Measurements from ENCODE around the gene CCDC7. TPM values are rescaled to one million over a fixed set of nuclear protein-coding genes. Genes with fewer than 3 reads are reported as not detected.
"Not testable (repeated sequence)": the region's sequence is repeated elsewhere in the genome, so short reads cannot be mapped to it uniquely, and the experiment has no call there.

The CCDC7 gene
- total RNA-seq, 4 donors from 2014 or later: 17.9 to 42.2 (median 27.3) TPM

- TF ChIP-seq CTCF (IDR thresholded peaks at IDR 0.05): no peak
- ATAC-seq (ENCODE audit: low FRiP score) (no peak), DNase-seq (ENCODE audit: low spot score) (no peak)
Observed at GRCh38 chr10:32454148-32454547, 8.2 kb downstream of the CCDC7 start.

GRCh38 chr10:32459051-32459698 lies 13.2 kb downstream of the CCDC7 start:
- no peak for ATAC-seq (ENCODE audit: low FRiP score)

GRCh38 chr10:32461203-32461602 lies 15.3 kb downstream of the CCDC7 start:
- no peak for TF ChIP-seq CTCF (IDR thresholded peaks at IDR 0.05)
- no peak for DNase-seq (ENCODE audit: low spot score)
- ATAC-seq (ENCODE audit: low FRiP score): no peak

More at GRCh38 chr10:32459051-32459698, 13.2 kb downstream of the CCDC7 start:
- TF ChIP-seq CTCF (IDR thresholded peaks at IDR 0.05): no peak
- no peak for DNase-seq (ENCODE audit: low spot score)

- no peak for TF ChIP-seq CTCF (IDR thresholded peaks at IDR 0.05)
- DNase-seq (ENCODE audit: low spot score) (no peak), ATAC-seq (ENCODE audit: low FRiP score) (no peak)
Observed at GRCh38 chr10:32471232-32471631, 25.3 kb downstream of the CCDC7 start.

GRCh38 chr10:32477499-32477898 lies 31.6 kb downstream of the CCDC7 start:
- ATAC-seq (ENCODE audit: low FRiP score) (no peak), DNase-seq (ENCODE audit: low spot score) (no peak)

GRCh38 chr10:32481606-32482005 lies 35.7 kb downstream of the CCDC7 start:
- DNase-seq (ENCODE audit: low spot score): no peak

More at GRCh38 chr10:32477499-32477898, 31.6 kb downstream of the CCDC7 start:
- TF ChIP-seq CTCF (IDR thresholded peaks at IDR 0.05): no peak

GRCh38 chr10:32483019-32483502 lies 37.1 kb downstream of the CCDC7 start:
- DNase-seq (ENCODE audit: low spot score); ATAC-seq (ENCODE audit: low FRiP score): not testable (repeated sequence)

More at GRCh38 chr10:32481606-32482005, 35.7 kb downstream of the CCDC7 start:
- TF ChIP-seq CTCF (IDR thresholded peaks at IDR 0.05): no peak
- no peak for ATAC-seq (ENCODE audit: low FRiP score)

- DNase-seq (ENCODE audit: low spot score); ATAC-seq (ENCODE audit: low FRiP score): not testable (repeated sequence)
Observed at GRCh38 chr10:32488038-32488437, 42.1 kb downstream of the CCDC7 start.
